C4-2B (cell line): ENCODE data around the gene CFAP77.

ENCODE experiments used
- CTCF ChIP-seq: fragments of 450-650 bp; conservative IDR thresholded peaks from 2 replicates; pipeline ENCODE4 v1.5.1; 2017; ENCODE audit warnings: mild to moderate bottlenecking
- ZFX ChIP-seq: fragments of 450-650 bp; IDR thresholded peaks from 2 replicates; pipeline ENCODE4 v1.6.1; 2017

- TF ChIP-seq CTCF (no peak), ZFX (no peak)
These were observed 36.9 kb downstream of the CFAP77 start for GRCh38 chr9:132446887-132447286.
